ENCODE measurements around the gene CNNM2. TPM values are rescaled to one million over a fixed set of nuclear protein-coding genes. Genes with fewer than 3 reads are reported as not detected.
A peak's percentile ranks its signal among the peaks of the same experiment; 100 is the strongest.

CNNM2 gene
- total RNA-seq, 1 experiment from 2014 or later: 16.1 TPM

GRCh38 chr10:102919246-102919959 is 1.3 kb downstream of the CNNM2 start:
- ChIA-PET CTCF (interaction anchor here (2.8 kb wide), 1 partner anchor 17 kb away, joined by 16 read pairs; no protein-coding TSS in a partner anchor), POLR2A (no interaction called here)
- DNase-seq: no peak
- peaks cover 14% of the 10 kb centered on the region for H3K36me3 Mint-ChIP-seq (ENCODE audit: insufficient read depth, unreplicated experiment)
- Histone ChIP-seq H3K27me3 (replicated peaks; ENCODE audit: control insufficient read depth, insufficient read depth, low read length) (no peaks in the 10 kb centered on the region), H3K36me3 (ENCODE audit: control insufficient read depth, insufficient read depth, low read length) (no peaks in the 10 kb centered on the region; the same call in 1 of the 2 replicates), H3K9me3 (no peaks in the 10 kb centered on the region), H3K4me3 (ENCODE audit: low read depth, low read length) (peak overlapping the region; percentile 87), H3K4me1 (peaks cover 5% of the 10 kb centered on the region)
- intact Hi-C loops (cut with micrococcal nuclease; ENCODE audit: unreplicated experiment): loop anchor here (2.0 to 5.0 kb wide), 3 partner anchors 273 to 448 kb away; partner anchors contain the start of genes NT5C2 and TAF5
- H3K4me1 Mint-ChIP-seq (ENCODE audit: low read depth, unreplicated experiment): peaks cover 24% of the 10 kb centered on the region
- no peaks in the 10 kb centered on the region for H3K27me3 Mint-ChIP-seq (ENCODE audit: insufficient read depth, unreplicated experiment)
- H3K4me3 Mint-ChIP-seq (ENCODE audit: unreplicated experiment): peak overlapping the region; percentile 74
- peak overlapping the region; percentile 73 for H3K27ac Mint-ChIP-seq (ENCODE audit: unreplicated experiment)
- H3K9me3 Mint-ChIP-seq (ENCODE audit: unreplicated experiment): no peaks in the 10 kb centered on the region
- TF ChIP-seq CTCF (IDR thresholded peaks at IDR 0.05; ENCODE audit: insufficient read depth in 1 of 2, low read depth in 1 of 2, low read length in 1 of 2, severe bottlenecking in 1 of 2, unreplicated experiment in 1 of 2): no peak
- BruUV-seq (replicated peaks): no TSS peak

DNA sequence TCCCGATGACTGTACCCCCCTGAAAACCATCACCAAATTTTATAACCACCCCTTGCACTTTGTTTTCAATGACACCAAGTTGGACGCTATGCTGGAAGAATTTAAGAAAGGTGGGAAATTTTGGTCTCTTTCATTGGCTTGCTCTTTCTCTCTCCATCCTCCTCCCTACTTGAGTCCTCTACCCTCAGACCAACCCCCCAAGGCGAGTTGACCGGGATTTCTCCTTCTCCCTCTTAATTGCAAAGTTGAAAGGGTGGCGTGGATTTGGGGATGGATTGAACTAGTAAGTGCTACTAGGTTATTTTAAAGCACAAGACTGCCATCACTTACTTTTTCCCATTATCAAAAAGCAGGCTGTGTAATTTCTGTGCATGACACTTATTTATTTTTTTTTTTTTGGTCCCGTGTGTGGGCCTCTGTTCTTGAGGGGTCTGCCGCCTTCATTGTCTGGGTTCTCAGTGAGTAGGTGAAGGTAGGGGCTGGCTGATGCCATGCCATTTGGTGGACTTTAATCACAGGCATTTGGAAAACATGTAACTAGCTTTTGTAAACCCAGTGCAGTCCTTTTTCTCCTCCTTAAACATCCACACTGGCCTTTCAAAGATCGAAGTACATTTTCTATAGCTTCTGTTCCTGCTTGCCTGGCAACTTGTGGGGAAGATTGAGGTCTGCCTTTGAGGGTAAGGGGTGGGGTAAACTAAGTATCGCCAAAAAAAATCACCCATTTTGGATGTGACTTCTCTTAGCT is 2.1 kb downstream of the CNNM2 start:
- Mint-ChIP-seq H3K27ac (ENCODE audit: unreplicated experiment) (peak overlapping the region; percentile 73), H3K36me3 (ENCODE audit: insufficient read depth, unreplicated experiment) (peaks cover 14% of the 10 kb centered on the region), H3K4me1 (ENCODE audit: low read depth, unreplicated experiment) (peaks cover 24% of the 10 kb centered on the region), H3K4me3 (ENCODE audit: unreplicated experiment) (peak overlapping the region; percentile 74), H3K9me3 (ENCODE audit: unreplicated experiment) (no peaks in the 10 kb centered on the region), H3K27me3 (ENCODE audit: insufficient read depth, unreplicated experiment) (no peaks in the 10 kb centered on the region)
- BruUV-seq (replicated peaks): TSS peak; percentile 20
- ChIA-PET POLR2A (no interaction called here), CTCF (interaction anchor here (0.6 kb wide), 1 partner anchor 701 kb away, joined by 3 read pairs; no protein-coding TSS in a partner anchor)
- H3K36me3 ChIP-seq (ENCODE audit: control insufficient read depth, insufficient read depth, low read length): no peaks in the 10 kb centered on the region; the same call in 1 of the 2 replicates
- peak overlapping the region; percentile 17 for H3K4me3 ChIP-seq (ENCODE audit: low read depth, low read length)
- no peak for TF ChIP-seq CTCF (IDR thresholded peaks at IDR 0.05; ENCODE audit: insufficient read depth in 1 of 2, low read depth in 1 of 2, low read length in 1 of 2, severe bottlenecking in 1 of 2, unreplicated experiment in 1 of 2)
- intact Hi-C loops (cut with micrococcal nuclease; ENCODE audit: unreplicated experiment): loop anchor here (2.0 to 5.0 kb wide), 3 partner anchors 273 to 447 kb away; partner anchors contain the start of genes NT5C2 and TAF5
- H3K27me3 ChIP-seq (replicated peaks; ENCODE audit: control insufficient read depth, insufficient read depth, low read length): no peaks in the 10 kb centered on the region
- peaks cover 5% of the 10 kb centered on the region for H3K4me1 ChIP-seq
- DNase-seq: no peak
- H3K9me3 ChIP-seq: no peaks in the 10 kb centered on the region

- Mint-ChIP-seq H3K36me3 (ENCODE audit: insufficient read depth, unreplicated experiment) (peaks cover under 1% of the 10 kb centered on the region), H3K9me3 (ENCODE audit: unreplicated experiment) (no peaks in the 10 kb centered on the region), H3K27ac (ENCODE audit: unreplicated experiment) (no peak overlapping the region), H3K4me1 (ENCODE audit: low read depth, unreplicated experiment) (peaks cover 15% of the 10 kb centered on the region), H3K27me3 (ENCODE audit: insufficient read depth, unreplicated experiment) (no peaks in the 10 kb centered on the region), H3K4me3 (ENCODE audit: unreplicated experiment) (no peak overlapping the region)
- POLR2A ChIA-PET: no interaction called here
- no peaks in the 10 kb centered on the region for H3K9me3 ChIP-seq
- H3K36me3 ChIP-seq (ENCODE audit: control insufficient read depth, insufficient read depth, low read length): no peaks in the 10 kb centered on the region; the same call in 1 of the 2 replicates
- DNase-seq: no peak
- peaks cover 5% of the 10 kb centered on the region for H3K4me1 ChIP-seq
- CTCF ChIA-PET: no interaction called here
- intact Hi-C loops (cut with micrococcal nuclease; ENCODE audit: unreplicated experiment): no loop called here
- no peak overlapping the region for H3K4me3 ChIP-seq (ENCODE audit: low read depth, low read length)
- BruUV-seq (replicated peaks): no TSS peak
- no peaks in the 10 kb centered on the region for H3K27me3 ChIP-seq (replicated peaks; ENCODE audit: control insufficient read depth, insufficient read depth, low read length)
- no peak for TF ChIP-seq CTCF (IDR thresholded peaks at IDR 0.05; ENCODE audit: insufficient read depth in 1 of 2, low read depth in 1 of 2, low read length in 1 of 2, severe bottlenecking in 1 of 2, unreplicated experiment in 1 of 2)
Measured at GRCh38 chr10:102923601-102924000, 5.5 kb downstream of the CNNM2 start.
